Tibial artery (tissue), 4 donors: ENCODE results near the gene SULT6B1.
"Not testable (repeated sequence)": the region's sequence is repeated elsewhere in the genome, so short reads cannot be mapped to it uniquely, and the experiment has no call there.

Experiments
- DNase-seq, 2 donors: peaks; one replicate each; pipeline ENCODE4 v3.0.0-alpha.2; 2019
- H3K27ac ChIP-seq, 2 donors: fragments of 200-600 bp; sonication (generic) in 1 of 2; 1 replicate in 1 of 2; 2 replicates in 1 of 2; pipeline ENCODE4 v1.5.1; 2018 to 2019; ENCODE audit warnings: mild to moderate bottlenecking in 1 of 2
- H3K27me3 ChIP-seq, 2 donors: fragments of 200-600 bp; sonication (generic) in 1 of 2; one replicate each; pipeline versions ENCODE4 v1.5.1 to v1.6.0; 2016 to 2019
- H3K36me3 ChIP-seq, 3 donors: fragments of 200-600 bp; sonication (generic) in 2 of 3; one replicate each; pipeline ENCODE4 v1.5.1; 2016 to 2019; ENCODE audit warnings: mild to moderate bottlenecking in 2 of 3
- H3K4me1 ChIP-seq, 4 donors: fragments of 200-600 bp; sonication (generic) in 2 of 4; 1 replicate in 3 of 4; 2 replicates in 1 of 4; pipeline ENCODE4 v1.5.1; 2016 to 2019
- H3K4me3 ChIP-seq, 2 donors: fragments of 200-600 bp; sonication (generic) in 1 of 2; 1 replicate in 1 of 2; 2 replicates in 1 of 2; pipeline ENCODE4 v1.5.1; 2018 to 2019; ENCODE audit warnings: mild to moderate bottlenecking in 2 of 2
- H3K9me3 ChIP-seq, 3 donors: fragments of 200-600 bp; sonication (generic) in 1 of 3; one replicate each; pipeline ENCODE4 v1.5.1; 2016 to 2019
- intact Hi-C: fragments of 100-400 bp; cut with DNase I; formaldehyde crosslinking; loops from one replicate; pipeline ENCODE4 v1.15.0; 2023; ENCODE audit warnings: low total_unique reads
- TF ChIP-seq, protein P1 (sequence below), 2 experiments: fragments of 200-600 bp in 1 of 2; fragments of 450-650 bp in 1 of 2; IDR thresholded peaks; one replicate each; pipeline ENCODE4 v1.5.1; 2017 to 2019; ENCODE audit warnings: antibody characterized with exemption in 2 of 2, mild to moderate bottlenecking in 1 of 2, moderate library complexity in 1 of 2

Gene SULT6B1

DNA sequence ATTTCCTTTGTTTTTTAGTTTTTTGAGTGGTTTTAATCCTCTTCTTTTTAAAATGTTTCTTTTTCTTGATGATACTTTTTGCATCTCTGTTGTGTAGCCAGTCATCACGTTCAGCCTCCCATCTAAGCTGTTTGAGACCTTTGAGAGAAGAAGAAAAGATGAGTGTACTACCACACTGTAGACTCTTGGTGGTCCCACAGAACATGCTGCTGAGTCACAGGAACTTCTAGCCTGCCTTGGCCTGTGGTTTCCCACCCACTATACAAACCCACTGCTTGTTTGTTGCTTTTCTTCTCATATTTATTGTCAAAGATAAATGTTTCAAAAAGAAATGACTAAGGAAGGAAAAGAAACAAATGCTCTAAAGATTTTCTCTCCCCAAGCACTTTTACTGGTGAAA is 13.3 kb upstream of the SULT6B1 start:
- H3K27me3 ChIP-seq: no peaks in the 10 kb centered on the region
- peaks cover 62 to 71% (median 63%) of the 10 kb centered on the region in 3 donors for H3K36me3 ChIP-seq
- peaks cover 0 to 10% (median 7%) of the 10 kb centered on the region in 3 donors for H3K9me3 ChIP-seq
- peaks cover 0 to 17% (median 6%) of the 10 kb centered on the region in 4 donors for H3K4me1 ChIP-seq
- no peak overlapping the region for H3K4me3 ChIP-seq
- intact Hi-C loops: no loop called here
- H3K27ac ChIP-seq: no peak overlapping the region
- TF ChIP-seq, protein P1, sequence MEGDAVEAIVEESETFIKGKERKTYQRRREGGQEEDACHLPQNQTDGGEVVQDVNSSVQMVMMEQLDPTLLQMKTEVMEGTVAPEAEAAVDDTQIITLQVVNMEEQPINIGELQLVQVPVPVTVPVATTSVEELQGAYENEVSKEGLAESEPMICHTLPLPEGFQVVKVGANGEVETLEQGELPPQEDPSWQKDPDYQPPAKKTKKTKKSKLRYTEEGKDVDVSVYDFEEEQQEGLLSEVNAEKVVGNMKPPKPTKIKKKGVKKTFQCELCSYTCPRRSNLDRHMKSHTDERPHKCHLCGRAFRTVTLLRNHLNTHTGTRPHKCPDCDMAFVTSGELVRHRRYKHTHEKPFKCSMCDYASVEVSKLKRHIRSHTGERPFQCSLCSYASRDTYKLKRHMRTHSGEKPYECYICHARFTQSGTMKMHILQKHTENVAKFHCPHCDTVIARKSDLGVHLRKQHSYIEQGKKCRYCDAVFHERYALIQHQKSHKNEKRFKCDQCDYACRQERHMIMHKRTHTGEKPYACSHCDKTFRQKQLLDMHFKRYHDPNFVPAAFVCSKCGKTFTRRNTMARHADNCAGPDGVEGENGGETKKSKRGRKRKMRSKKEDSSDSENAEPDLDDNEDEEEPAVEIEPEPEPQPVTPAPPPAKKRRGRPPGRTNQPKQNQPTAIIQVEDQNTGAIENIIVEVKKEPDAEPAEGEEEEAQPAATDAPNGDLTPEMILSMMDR (IDR thresholded peaks at IDR 0.05): no peak
- DNase-seq: no peak

DNA sequence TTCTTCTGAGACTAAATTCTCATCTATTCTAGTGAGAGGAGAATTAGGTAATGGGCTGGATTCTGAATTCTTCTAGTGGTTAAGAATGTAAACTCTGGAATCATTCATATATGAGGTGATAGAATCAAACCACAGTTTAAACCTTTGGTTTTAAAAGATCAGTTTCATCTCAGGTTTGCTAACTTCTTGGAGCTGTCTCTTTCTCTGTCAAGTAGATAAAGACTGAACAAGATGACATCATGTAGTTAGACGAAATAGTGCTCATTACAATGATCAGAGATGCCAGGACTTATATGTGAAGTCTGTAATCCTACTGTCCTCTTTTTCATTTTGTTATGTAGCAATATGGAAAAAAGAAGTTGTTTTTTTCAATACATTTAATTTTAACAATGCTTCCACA is 12.7 kb upstream of the SULT6B1 start:
- DNase-seq: no peak
- Histone ChIP-seq H3K36me3 (peaks cover 57 to 65% (median 57%) of the 10 kb centered on the region in 3 donors), H3K9me3 (peaks cover 0 to 10% (median 5%) of the 10 kb centered on the region in 3 donors), H3K27me3 (no peaks in the 10 kb centered on the region), H3K4me1 (peaks cover 0 to 17% (median 6%) of the 10 kb centered on the region in 4 donors), H3K27ac (no peak overlapping the region), H3K4me3 (no peak overlapping the region)
- intact Hi-C loops: no loop called here
- TF ChIP-seq, protein P1 (IDR thresholded peaks at IDR 0.05): no peak

DNA sequence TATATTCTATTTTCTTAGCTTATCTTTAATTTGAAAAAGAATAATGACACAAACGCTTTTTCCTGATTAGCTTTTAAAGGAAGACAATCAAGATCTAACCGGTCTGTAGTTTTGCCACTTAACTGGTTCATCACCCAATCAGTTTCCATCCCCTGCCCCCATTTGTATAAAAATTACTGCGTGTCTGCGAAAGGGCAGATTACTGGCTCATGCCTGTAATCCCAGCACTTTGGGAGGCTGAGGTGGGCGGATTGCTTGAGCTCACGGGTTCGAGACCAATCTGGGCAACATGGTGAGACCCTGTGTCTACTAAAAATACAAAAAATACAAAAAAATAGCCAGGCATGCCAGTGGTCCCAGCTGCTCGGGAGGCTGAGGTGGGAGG is 10.2 kb upstream of the SULT6B1 start:
- peaks cover 0 to 5% (median 0%) of the 10 kb centered on the region in 3 donors for H3K9me3 ChIP-seq
- no peak overlapping the region for H3K27ac ChIP-seq
- TF ChIP-seq, protein P1 (IDR thresholded peaks at IDR 0.05): no peak
- H3K4me3 ChIP-seq: no peak overlapping the region
- H3K27me3 ChIP-seq: no peaks in the 10 kb centered on the region
- H3K36me3 ChIP-seq: peaks cover 32 to 40% (median 32%) of the 10 kb centered on the region in 3 donors
- intact Hi-C loops: no loop called here
- peaks cover 0 to 17% (median 6%) of the 10 kb centered on the region in 4 donors for H3K4me1 ChIP-seq
- DNase-seq: no peak

DNA sequence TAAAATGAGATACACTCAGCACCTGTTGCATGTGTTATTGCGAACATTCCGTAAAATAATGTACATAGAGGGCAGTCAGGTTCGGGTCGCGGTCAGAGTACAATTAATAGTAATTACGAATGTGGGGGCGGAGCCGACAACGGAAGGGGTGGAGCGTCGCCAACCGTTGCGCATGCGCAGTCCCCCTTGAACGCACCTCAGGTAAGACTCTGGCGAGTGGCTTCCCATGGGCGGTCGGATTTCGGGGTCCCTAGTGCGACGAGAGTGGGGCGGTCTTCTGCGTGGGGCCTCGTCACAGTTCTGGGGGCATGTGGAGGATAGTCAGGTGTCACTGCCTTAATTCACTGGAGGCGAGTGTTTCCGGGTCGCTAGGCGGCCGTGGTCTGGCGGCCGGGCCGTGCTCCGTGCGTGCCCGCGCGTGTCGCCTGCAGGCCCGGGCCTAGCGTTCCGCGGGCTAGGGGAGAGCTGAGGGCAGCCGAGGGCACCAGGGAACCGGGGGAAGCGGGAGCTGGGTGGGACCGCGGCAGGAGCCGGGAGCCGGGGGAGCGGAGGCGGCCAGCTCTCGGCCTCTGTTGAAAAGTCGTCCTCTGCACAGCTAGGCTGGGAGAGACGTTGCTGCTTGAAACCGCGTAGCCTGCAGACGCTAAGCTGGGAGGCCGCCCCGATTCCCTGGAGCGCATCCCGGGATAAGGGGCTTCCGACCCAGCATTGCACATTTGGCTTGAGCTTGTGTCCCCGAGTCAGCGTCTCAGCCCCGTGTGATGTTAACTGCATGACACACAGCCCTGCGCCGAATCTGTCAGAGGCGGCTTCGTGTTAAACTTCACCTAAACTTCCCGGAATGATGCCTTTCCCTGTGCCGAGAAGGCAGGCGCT is 8.1 kb upstream of the SULT6B1 start, which contains the start of gene CEBPZOS:
Gene CEBPZOS, plus strand, starts transcription at position 177 of the 876 bp plus-strand sequence. CDS start 3,209 bp downstream, outside the sequence.
- Histone ChIP-seq H3K9me3 (no peaks in the 10 kb centered on the region), H3K4me1 (peaks cover 0 to 17% (median 6%) of the 10 kb centered on the region in 4 donors), H3K27ac (peak within 1 kb of the TSS; percentile 88 to 92), H3K4me3 (peak within 1 kb of the TSS; percentile 79 to 89), H3K27me3 (peaks cover 0 to 4% of the 10 kb centered on the region in 2 donors), H3K36me3 (peaks cover 13 to 20% (median 13%) of the 10 kb centered on the region in 3 donors)
- TF ChIP-seq, protein P1 (IDR thresholded peaks at IDR 0.05): no peak
- DNase-seq: peak; percentile 76 to 90
- intact Hi-C loops: no loop called here

DNA sequence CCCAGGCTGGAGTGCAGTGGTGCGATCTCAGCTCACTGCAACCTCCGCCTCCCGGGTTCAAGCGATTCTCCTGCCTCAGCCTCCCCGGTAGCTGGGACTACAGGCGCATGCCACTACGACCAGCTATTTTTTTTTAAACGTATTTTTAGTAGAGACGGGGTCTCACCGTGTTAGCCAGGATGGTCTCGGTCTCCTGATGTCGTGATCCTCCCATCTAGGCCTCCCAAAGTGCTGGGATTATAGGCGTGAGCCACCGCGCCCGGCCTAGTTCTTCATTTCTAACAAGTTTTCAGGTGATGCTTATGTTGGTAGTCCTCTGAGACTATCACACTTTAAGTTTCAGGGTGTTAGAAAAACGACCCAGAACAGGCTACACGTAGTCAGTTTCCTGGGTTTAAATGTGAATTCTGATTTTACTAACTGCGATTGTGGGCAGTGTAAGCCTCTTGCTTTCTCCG is 7.4 kb upstream of the SULT6B1 start:
- Histone ChIP-seq H3K4me3 (peak overlapping the region; percentile 79 to 89), H3K4me1 (peaks cover 0 to 17% (median 6%) of the 10 kb centered on the region in 4 donors), H3K27ac (peak overlapping the region; percentile 88 to 92), H3K36me3 (peaks cover 6 to 13% (median 6%) of the 10 kb centered on the region in 3 donors)
- DNase-seq, intact Hi-C loops, H3K9me3 ChIP-seq, H3K27me3 ChIP-seq: not testable (repeated sequence)

DNA sequence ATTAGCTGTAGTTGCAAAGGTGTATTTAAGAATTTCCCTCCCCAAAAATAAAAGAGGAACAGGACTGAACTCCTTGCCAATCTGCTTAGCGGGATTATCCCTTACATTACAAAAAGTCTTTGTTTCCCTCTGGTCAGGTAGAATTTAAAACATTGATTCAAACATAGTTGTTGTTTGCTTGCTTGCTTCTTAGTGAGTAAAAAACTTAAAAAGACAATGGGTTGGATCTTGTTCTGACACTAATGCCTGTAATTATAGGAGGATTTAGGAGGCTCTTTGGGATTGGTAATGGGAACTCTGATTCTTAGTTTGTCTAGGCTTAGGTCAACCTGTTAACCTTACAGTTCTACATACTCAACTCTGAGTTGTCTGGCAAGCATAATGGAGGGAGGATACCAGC is 4.1 kb upstream of the SULT6B1 start:
- Histone ChIP-seq H3K36me3 (no peaks in the 10 kb centered on the region), H3K4me3 (no peak overlapping the region), H3K27me3 (peaks cover 0 to 4% of the 10 kb centered on the region in 2 donors), H3K9me3 (no peaks in the 10 kb centered on the region), H3K27ac (no peak overlapping the region), H3K4me1 (peaks cover 0 to 6% (median 3%) of the 10 kb centered on the region in 4 donors)
- TF ChIP-seq, protein P1 (IDR thresholded peaks at IDR 0.05): no peak
- DNase-seq: no peak
- intact Hi-C loops: no loop called here
